Ovary (tissue), 9 donors: Measurements from ENCODE around the gene CSGALNACT2. TPM values are rescaled to one million over a fixed set of nuclear protein-coding genes. Genes with fewer than 3 reads are reported as not detected.
A peak's percentile ranks its signal among the peaks of the same experiment; 100 is the strongest.

Source experiments
- DNase-seq, 5 donors: peaks; one replicate each; pipeline ENCODE4 v3.0.0-alpha.2; 2019 to 2020
- H3K27ac ChIP-seq, 2 donors: fragments of 200-600 bp; one replicate each; pipeline versions ENCODE4 v1.5.1 to v1.8.0; 2019 to 2022
- H3K27me3 ChIP-seq: fragments of 200-600 bp; one replicate; pipeline ENCODE4 v1.8.0; 2022
- H3K36me3 ChIP-seq: fragments of 200-600 bp; sonication (generic); one replicate; pipeline ENCODE4 v1.5.1; 2019
- H3K4me1 ChIP-seq: one replicate; pipeline ENCODE4 v1.8.1; 2013; ENCODE audit warnings: mild to moderate bottlenecking, moderate library complexity; ENCODE audit not compliant: insufficient read depth
- H3K4me3 ChIP-seq: fragments of 200-600 bp; sonication (generic); one replicate; pipeline ENCODE4 v1.5.1; 2017
- H3K9me3 ChIP-seq, 2 donors: fragments of 200-600 bp in 1 of 2; sonication (generic) in 1 of 2; one replicate each; pipeline versions ENCODE4 v1.5.1 to v1.8.1; 2013 to 2019; ENCODE audit warnings: mild to moderate bottlenecking in 1 of 2, moderate library complexity in 1 of 2
- CTCF ChIP-seq, 3 donors: fragments of 450-650 bp in 2 of 3; fragments of 200-600 bp in 1 of 3; IDR thresholded peaks; one replicate each; pipeline versions ENCODE4 v1.5.1 to v1.8.0; 2016 to 2022; ENCODE audit warnings: antibody characterized with exemption in 3 of 3, mild to moderate bottlenecking in 1 of 3
- EP300 ChIP-seq: sonication (generic); formaldehyde crosslinking; IDR thresholded peaks from one replicate; pipeline ENCODE4 v1.6.1; 2017; ENCODE audit warnings: antibody characterized with exemption
- POLR2A ChIP-seq: fragments of 450-650 bp; IDR thresholded peaks from one replicate; pipeline ENCODE4 v1.6.1; 2017; ENCODE audit warnings: antibody characterized with exemption, mild to moderate bottlenecking, moderate library complexity
- WGBS, 3 donors: extraction: QIAGEN DNeasy Blood & Tissue Kit in 1 of 3; methylation state at CpG; one replicate each; pipeline versions ENCODE4 v1.1.5 to v1.1.7; 2013 to 2017; 5-methylcytosine and 5-hydroxymethylcytosine counted together
- intact Hi-C, 4 donors: fragments of 100-400 bp; cut with DNase I; formaldehyde crosslinking; loops; one replicate each; pipeline versions ENCODE4 v1.11.0 to v1.15.1; 2022 to 2023
- polyA plus RNA-seq, 2 donors: library from polyadenylated mRNA; stranded (reverse); fragments of 200-250 nt in 1 of 2; fragments of 350-450 nt in 1 of 2; fragmentation: Illumina TruSeq in 1 of 2; extraction: RNeasy Lipid Tissue Mini Kit (QIAGEN cat#74804) in 1 of 2; gene quantifications; one replicate each; pipeline ENCODE4 v1.2.3, GENCODE V29; 2013 to 2014
- total RNA-seq, 7 donors: library from RNA; depleted of rRNA in 2 of 7; stranded (reverse); fragments of >200 nt in 2 of 7; fragmentation: NEBNext Ultra II Directional in 3 of 7; extraction: Animal tissue kit (Norgen Biotek cat#: 25700) in 3 of 7; gene quantifications; one replicate each; pipeline versions ENCODE4 v1.1.0 to v1.2.4, GENCODE V29; 2016 to 2023
- donor health status: DM: no; HTN: no; CAD: no; lungs with moderate emphysema.
- donor health status: DM: no; HTN: no; CAD: no.
- donor health status: Bipolar disorder and iron deficiency.
- donor health status: DM: yes; HTN: yes; CAD: no.
- donor health status: DM: no; HTN: no; CAD: no.
- donor health status: DM: yes; HTN: yes; CAD: no.

The CSGALNACT2 gene
- total and polyA plus RNA-seq, 9 donors, result 14.8 to 27.2 (median 21.8) TPM

- Histone ChIP-seq H3K36me3 (no peaks in the 10 kb centered on the region), H3K9me3 (no peaks in the 10 kb centered on the region), H3K4me1 (no peaks in the 10 kb centered on the region), H3K27ac (no peak overlapping the region), H3K27me3 (no peaks in the 10 kb centered on the region), H3K4me3 (no peak overlapping the region)
- 81 to 89% (median 86%) methylated on average over 18 to 19 of the region's 19 CpGs for WGBS, 3 donors
- TF ChIP-seq POLR2A (no peak), CTCF (IDR thresholded peaks at IDR 0.05) (no peak), EP300 (no peak)
- intact Hi-C loops, result no loop called here
- DNase-seq, result peak in 1 of 5 donors; percentile 23
These were observed 19.4 kb upstream of the CSGALNACT2 start for GRCh38 chr10:43118631-43119415.

GRCh38 chr10:43119416-43120115, 18.7 kb upstream of the CSGALNACT2 start:
- 90 to 95% (median 93%) methylated on average over 31 of the region's 31 CpGs for WGBS, 3 donors

GRCh38 chr10:43120116-43120928, 17.9 kb upstream of the CSGALNACT2 start:
- no peaks in the 10 kb centered on the region for H3K4me1 ChIP-seq
- no peak for TF ChIP-seq CTCF (IDR thresholded peaks at IDR 0.05)
- TF ChIP-seq POLR2A, result no peak
- no peak for TF ChIP-seq EP300
- 87 to 91% (median 87%) methylated on average over 19 of the region's 19 CpGs for WGBS, 3 donors
- no peaks in the 10 kb centered on the region for H3K27me3 ChIP-seq
- no peaks in the 10 kb centered on the region for H3K36me3 ChIP-seq
- no peaks in the 10 kb centered on the region for H3K9me3 ChIP-seq
- no peak overlapping the region for H3K4me3 ChIP-seq
- intact Hi-C loops, result no loop called here
- peak in 2 of 5 donors; percentile 8 to 13 for DNase-seq
- H3K27ac ChIP-seq, result no peak overlapping the region

More at GRCh38 chr10:43119416-43120115, 18.7 kb upstream of the CSGALNACT2 start:
- Histone ChIP-seq H3K27me3 (no peaks in the 10 kb centered on the region), H3K9me3 (no peaks in the 10 kb centered on the region), H3K27ac (no peak overlapping the region), H3K36me3 (no peaks in the 10 kb centered on the region), H3K4me1 (no peaks in the 10 kb centered on the region), H3K4me3 (no peak overlapping the region)
- TF ChIP-seq CTCF (IDR thresholded peaks at IDR 0.05), result no peak
- no peak for TF ChIP-seq EP300
- TF ChIP-seq POLR2A, result no peak
- intact Hi-C loops, result no loop called here
- peak in 1 of 5 donors; percentile 31 for DNase-seq

GRCh38 chr10:43120929-43121314, 17.3 kb upstream of the CSGALNACT2 start:
- peak in 3 of 5 donors; percentile 4 to 21 (median 5) for DNase-seq
- Histone ChIP-seq H3K36me3 (no peaks in the 10 kb centered on the region), H3K9me3 (no peaks in the 10 kb centered on the region), H3K4me3 (no peak overlapping the region), H3K27ac (no peak overlapping the region), H3K27me3 (no peaks in the 10 kb centered on the region), H3K4me1 (no peaks in the 10 kb centered on the region)
- intact Hi-C loops, result no loop called here
- 76 to 89% (median 83%) methylated on average over 3 of the region's 3 CpGs for WGBS, 3 donors
- TF ChIP-seq POLR2A, result no peak
- TF ChIP-seq CTCF (IDR thresholded peaks at IDR 0.05), result no peak
- no peak for TF ChIP-seq EP300
